Fibroblast of peridontal ligament (primary cell): ENCODE results near the gene RICTOR.
"Not testable (repeated sequence)": the region's sequence is repeated elsewhere in the genome, so short reads cannot be mapped to it uniquely, and the experiment has no call there.

Source experiments
- DNase-seq: peaks from one replicate; pipeline ENCODE4 v3.0.0-alpha.2; 2010; ENCODE audit errors: extremely low read depth

Gene RICTOR

DNA sequence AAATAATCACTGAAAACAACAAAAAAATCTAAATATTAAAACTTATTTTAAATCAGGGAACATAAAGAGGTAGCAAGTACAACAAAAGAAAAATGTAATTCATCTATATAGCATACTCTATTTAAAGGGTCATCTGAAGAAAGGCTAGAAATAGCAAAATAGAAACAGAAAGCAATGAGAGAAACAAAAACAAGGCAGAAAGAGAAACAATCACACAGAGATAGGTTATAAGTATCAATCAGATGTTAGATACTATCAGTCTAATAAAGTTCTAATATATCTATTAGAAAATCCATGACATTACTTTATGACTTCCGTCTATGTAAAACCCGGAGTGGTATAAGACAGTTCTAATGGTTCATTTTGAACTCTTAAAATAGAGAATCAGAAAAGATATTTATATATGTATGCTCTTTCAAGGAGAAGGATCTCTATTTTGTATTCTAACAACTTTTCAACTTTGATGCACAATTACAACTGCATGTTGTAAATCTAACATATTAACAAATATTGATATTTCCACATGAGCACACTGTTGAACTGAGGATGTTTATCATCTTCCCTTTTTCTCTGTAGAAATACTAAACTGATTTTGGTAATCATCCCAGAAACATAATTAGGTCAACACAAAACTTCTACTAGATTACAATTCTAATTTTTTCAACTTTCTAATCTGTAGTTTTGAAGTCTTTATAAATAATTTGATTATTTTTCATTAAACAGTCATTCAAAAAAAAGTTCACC, 15.8 kb downstream of the RICTOR start:
- no peak for DNase-seq

DNA sequence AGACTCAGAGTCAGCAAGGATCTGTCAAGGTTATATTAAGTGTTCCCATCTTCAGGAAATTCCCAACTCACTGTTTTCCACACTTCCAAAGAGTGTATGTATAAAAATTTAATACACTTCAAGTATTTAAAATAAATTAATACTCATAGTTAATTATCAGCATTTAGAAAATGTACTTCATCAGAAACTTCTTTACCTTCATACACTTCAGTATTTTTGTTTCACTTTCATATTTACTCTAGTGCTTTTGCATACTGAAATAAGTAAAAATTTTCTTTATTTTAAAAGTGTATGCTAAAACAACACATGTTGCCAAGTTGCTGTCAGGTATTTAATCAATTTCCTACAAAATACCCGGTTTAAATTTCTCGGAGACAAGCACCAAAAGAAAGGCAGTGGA, 16.5 kb downstream of the RICTOR start:
- peak; percentile 30 for DNase-seq

DNA sequence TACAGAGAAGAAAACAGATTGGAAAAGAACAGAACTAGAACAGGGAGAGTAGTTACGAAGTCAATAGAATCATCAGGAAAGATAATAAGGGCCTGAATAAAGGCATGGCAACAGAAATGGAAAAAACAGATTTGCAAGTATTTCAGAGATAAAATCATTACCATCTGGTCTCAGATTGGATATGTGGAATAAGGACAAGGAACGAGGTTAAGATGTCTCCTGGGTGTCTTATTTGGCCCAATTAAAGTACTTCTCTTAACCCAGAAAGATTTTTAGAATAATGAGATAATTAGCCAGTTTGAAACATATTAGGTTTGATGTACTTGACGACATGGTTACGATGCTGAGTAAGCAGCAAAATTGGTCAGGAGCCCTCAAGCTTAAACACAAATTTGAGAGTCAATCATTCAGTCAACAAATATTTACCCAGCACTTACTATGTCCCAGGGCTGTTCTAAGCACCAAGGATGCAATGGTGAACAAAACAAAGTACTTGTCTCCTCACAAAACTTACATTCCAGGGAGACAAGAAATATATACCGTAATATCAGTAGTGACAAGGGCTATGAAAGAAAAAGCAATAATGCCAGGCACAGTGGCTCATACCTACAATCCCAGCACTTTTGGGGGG, 18.3 kb downstream of the RICTOR start:
- no peak for DNase-seq

DNA sequence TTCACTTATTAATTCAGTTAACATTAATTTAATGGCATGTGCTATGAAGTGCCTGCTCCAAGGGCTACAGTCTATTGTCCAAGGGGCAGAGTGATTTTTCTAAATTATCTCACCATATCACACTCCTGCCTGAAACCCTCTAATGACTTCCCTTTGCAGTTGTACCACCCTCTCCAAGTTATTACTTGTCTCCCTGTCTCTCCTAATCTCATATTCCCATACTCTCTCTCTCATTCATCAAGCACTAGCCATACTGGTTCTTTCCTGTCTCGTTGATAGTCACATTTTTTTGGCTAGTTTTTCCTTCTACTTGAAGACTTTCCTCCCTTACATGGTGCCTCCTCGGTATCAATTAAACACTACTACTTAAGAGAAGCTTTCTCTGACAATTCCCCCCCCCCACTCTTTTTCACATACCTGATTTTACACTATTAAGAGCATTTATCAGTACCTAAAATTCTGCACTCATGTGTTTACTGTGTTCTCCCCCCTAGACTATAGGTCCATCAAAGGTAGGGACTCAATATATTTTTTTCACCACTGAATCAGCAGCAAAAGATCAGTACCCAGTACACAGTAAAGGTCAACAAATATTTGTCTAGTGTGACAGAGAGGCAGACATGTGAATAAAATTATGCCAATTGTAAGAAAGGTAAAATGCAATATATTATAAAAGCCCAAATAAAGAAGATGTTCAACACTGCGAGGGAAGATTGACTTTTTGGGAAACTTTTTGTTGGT, 19.0 kb downstream of the RICTOR start:
- no peak for DNase-seq

DNA sequence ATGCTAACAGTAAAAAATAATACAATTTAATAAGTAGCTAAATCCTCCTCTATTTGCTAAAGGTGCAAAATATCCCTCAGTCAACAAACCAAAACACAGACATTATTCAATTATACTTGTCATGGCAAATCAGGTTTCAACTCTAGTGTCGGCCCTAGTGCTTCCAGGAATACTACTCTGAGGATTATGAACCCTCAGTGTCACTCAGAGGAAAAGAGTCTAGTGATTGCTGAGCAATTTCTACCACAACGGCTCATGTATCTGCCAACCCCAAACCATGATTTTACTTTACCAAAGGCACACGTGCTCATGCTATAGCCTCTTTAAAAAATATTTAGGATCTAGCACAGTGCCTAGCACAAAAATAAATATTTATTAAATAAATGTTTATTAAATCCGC, 21.0 kb downstream of the RICTOR start:
- no peak for DNase-seq

DNA sequence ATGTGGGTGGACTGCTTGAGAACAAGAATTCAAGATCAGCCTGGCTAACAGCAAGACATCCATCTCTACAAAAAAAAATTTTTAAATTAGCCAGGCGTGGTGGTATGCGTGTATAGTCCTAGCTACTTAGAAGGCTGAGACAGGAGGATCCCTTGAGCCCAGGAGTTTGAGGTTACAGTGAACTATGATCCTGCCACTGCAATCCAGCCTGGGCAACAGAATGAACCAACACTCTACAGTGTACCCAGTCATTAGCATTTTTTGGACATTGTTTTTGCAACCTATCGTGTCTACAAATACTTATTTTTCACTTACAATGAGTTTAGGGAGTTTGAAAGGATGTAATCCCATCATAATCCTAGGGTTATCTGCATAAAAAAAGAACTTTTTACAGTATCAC, 22.1 kb downstream of the RICTOR start:
- no peak for DNase-seq

DNA sequence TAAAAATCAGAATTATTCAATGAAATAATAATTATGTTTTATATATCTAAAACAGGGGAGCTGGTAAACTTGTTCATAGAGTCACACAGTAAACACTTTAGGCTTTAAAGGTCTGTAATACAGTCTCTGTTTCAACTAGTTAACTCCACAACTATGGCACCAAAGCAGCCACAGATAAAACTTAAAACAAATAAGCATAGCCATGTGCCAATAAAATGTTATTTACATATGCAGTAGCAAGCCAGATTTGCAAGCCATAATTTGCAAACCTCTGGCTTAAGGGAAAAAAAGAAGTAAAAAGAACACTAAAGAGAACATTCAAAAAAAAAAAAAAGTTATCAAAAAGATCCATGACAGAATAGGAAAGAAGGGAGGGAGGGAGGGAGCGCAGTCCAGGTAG, 24.9 kb downstream of the RICTOR start:
- no peak for DNase-seq

DNA sequence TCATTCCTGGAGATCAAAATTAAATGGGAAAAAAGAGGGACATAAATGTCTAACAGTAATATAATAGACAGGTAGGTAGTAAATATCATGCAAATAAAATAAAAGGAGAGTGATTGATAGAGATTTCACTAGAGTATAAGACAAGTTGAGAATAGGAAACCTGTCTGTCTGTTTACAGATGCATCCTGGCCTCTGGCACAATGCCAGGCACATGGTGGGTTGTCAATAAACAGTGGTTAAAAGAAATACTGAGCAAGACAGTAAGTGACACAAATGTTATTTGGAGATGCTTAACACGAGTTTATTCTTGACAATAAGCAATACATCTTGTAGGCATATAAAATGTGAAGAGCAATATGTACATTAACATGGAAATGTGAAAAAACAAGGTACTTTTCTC, 33.3 kb downstream of the RICTOR start:
- no peak for DNase-seq

DNA sequence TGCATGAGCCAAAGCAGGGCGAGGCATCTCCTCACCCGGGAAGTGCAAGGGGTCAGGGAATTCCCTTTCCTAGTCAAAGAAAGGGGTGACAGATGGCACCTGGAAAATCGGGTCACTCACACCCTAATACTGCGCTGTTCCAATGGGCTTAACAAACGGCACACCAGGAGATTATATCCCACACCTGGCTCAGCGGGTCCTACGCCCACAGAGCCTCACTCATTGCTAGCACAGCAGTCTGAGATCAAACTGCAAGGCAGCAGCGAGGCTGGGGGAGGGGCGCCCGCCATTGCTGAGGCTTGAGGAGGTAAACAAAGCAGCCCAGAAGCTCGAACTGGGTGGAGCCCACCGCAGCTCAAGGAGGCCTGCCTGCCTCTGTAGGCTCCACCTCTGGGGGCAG, 39.7 kb downstream of the RICTOR start:
- DNase-seq = not testable (repeated sequence)

DNA sequence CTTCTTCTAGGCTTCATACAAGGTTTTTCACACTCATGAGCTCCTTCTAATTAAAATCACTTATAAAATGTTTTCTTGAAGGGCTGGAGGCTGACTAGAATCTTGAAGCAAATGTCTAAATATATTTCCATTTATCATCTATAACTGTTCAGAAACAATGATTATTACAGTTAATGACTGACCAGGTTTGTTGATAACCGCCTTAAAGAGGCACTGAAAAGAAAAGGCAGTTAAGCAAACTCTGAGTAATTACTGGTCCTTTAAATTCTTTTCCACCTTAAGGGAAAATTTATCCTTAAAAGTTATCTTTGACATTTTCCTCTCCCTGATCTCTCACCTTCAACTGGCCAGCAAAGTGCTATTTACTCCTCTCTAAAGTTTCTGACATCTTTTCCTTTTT, 43.2 kb downstream of the RICTOR start:
- no peak for DNase-seq

DNA sequence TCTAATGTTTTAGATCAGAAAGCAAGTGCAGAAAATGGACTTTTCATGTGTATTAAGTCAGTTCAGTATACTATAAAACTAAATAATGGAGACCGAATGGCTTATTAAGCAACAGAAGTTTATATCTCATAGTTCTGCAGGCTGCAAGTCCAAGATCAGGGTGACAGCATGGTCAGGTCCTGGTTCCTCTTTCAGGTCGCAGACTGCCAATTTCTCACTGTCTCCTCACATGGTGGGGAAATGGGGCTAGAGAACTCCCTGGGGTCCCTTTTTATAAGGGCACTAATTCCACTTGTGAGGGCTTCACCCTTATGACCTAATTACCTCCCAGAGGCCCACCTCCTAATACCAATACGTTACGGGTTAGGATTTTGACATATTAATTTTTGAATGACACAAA, 48.7 kb downstream of the RICTOR start:
- no peak for DNase-seq

DNA sequence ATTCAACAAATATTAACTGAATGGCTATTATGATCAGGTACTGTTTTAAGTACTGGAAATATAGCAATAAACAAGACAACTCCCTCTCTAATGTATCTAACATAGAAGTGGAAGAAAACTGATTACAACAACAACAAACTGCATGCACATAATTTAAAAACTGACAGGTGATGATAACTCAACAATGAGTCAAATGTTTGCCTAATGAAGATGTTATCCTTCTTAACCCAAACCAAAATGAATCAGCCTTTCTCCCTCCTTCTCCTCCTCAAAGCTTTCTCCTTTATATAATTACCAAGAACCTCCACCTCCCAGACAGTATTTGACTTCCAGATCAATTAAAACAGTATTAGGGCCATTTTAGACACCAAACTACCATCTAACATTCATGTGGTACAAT, 49.3 kb downstream of the RICTOR start:
- no peak for DNase-seq

DNA sequence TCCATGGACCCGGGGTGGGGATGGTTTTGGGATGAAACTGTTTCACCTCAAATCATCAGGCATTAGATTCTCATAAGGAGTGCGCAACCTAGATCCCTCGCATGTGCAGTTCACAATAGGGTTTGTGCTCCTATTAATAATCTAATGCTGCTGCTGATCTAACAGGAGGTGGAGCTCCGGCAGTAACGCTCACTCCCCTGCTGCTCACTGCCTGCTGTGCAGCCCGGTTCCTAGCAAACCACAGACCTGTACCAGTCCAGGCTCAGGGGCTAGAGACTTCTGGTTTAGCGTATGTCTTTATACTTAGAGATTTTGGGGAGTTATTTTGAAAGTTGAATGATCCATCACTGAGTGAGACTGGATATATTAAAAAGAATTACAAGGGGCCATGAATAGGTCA, 50.2 kb downstream of the RICTOR start:
- no peak for DNase-seq

DNA sequence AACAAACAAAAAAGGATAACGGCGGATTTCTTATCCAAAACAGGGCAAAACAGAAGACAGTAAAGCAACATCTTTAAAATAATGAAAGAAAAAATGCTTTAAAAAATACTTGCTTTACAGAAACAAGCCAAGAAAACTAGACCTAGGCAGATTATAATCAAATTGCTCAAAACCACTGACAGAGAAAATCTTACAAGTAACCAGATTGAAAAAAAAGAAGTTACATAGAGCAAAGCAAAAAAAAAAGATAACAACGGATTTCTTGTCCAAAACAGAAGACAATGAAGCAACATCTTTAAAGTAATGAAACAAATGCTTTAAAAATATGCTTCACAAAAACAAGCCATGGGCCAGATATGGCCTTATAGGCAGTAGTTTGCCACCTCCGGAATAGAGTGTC, 51.1 kb downstream of the RICTOR start:
- DNase-seq = no peak

DNA sequence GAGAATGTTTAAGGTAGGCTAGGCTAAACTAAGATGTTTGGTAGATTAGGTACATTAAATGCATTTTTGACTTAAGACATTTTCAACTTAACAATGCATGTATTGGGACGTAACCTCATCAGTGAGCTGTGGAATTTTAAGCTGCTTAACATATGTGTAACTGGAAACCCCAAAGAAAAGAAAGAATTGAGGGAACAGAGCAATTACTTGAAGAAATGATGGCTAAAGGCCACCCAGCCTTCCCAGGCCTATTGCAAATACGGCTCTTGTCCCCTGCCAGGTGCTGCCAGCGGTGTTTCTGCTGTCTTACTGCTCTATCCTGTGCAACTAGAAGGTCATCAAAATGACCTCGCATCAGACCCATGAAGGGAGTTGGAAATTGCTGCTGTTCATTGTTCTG, 52.0 kb downstream of the RICTOR start:
- no peak for DNase-seq

DNA sequence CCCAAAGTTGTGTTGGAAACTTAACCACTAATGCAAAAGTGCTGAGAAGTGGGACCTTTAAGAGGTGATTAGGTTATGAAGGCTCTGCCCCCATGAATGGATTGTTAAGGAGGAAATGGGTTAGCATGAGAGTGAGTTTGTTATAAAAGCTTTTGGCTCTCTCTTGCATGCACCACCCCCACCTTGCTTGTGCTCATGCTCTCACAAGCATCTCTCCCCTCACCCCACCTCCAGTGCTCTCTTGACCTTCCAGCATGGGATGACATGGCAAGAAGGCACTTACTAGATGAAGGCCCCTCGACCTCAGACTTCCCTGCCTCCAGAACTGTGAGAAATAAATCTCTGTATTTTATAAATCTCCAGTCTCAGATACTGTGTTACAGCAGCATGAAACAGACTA, 52.8 kb downstream of the RICTOR start:
- DNase-seq = no peak

DNA sequence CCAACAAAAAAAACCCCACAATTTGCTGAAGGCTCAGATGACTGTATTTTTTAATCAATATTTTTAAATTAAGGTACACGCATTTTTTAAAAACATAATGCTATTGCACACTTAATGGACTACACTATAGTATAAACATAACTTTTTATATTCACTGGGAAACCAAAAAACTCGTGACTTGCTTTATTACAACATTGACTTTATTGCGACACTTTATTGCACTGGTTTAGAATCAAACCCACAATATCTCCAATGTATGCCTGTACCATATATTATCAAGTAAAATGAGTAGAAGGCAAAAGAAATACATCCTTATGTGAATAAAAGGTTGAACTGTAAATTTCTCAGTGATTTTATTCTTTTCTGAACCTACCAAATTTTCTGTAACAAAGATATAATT, 53.7 kb downstream of the RICTOR start:
- no peak for DNase-seq

DNA sequence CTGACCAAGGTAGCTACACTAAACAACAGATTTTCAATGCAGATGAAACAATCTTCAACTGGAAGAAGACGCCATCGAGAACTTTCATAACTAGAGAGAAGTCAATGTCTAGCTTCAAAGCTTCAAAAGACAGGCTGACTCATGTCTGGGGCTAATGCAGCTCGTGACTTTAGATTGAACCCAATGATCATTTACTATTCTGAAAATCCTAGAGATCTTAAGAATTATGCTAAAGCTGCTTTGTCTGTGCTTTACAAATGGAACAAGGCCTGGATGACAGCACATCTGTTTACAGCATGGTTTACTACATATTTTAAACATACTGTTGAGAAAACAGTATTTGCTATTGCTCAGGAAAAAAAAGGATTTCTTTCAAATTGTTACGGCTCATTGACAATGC, 54.9 kb downstream of the RICTOR start:
- DNase-seq = peak; percentile 38

DNA sequence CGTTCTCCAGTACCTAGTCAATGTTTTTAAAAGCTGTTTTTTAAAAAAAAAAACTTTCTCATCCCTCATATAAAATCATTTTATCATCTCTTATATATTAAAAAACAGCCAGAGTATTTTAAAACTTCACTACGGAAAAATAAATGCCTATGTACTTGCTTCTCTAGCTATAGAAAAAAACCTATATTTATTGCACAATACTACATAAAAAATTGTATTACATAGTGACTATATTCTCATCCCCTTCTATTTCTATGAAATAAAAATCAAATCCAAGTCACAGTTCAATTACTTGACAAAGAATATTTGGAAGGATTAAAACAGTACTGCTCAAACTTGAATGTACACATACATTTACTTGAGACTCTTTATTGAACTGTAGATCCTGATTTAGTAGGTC, 56.7 kb downstream of the RICTOR start:
- DNase-seq = no peak

DNA sequence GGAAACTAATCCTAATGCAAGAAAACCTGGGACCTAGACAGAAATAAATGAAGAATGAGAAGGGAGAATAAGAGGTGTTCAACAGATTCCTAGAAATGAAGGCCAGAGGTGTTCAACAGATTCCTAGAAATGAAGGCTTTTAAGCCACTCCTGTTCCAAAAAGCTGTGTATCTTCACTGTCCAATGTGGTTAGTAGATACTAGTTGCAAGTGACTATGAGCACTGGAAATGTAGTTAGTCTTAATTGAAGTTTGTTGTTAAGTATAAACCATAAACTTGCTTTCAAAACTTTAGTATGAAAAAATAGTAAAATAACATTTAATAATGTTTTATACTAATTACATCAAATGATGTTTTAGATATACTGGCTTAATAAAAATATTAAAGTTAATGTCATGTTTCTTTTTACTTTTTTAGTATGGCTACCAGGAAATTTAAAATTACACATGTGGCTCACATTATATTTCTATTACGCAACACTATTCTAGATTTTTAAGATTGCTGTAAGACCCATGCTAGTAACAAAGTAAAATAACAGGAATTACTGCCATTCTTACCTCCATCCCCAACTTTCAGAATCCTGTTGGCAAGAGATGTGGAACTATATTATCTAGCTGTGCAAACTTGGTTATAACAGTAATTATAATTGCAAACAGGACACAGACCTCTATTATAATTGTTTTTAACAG, 57.5 kb downstream of the RICTOR start:
- peak; percentile 71 for DNase-seq

DNA sequence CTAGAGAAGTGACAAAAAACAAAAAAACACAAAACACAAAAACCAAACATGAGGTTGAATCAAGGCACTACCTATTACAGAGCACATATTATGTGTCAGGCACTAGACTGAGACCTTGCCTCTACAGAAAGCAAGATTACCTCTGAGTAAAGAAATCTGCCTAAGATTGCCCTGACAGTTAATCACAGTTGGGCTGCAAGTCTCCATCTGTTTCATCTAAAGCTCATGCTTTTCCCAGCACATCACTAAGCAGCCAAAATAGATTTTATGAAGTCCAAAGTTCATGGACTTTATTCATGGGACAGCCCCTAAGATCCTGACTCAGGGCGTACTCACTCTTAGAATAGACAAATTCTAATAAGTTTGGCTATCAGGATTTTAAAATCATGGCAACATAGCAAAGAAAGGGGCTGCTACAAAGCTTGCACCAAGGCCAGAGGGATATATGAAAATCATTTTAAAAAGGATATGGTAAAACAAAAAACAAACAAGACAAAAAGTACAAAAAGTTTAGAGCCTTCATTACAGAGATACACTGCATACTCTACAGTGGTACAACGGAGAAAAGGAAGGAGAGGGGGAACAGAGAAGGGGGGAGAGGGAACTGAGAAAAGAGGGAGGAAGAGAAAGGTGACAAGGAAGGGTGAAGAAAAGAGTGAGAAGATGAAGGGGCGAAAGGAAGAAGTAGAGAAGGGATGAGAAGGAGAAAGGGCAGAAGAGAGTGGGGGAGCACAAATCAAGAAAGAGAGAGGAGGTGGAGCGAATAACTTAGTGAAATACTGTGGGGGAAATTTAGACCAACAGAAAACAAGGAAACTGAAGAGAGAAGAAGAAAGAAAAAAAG, 58.2 kb downstream of the RICTOR start:
- DNase-seq = peak; percentile 88

DNA sequence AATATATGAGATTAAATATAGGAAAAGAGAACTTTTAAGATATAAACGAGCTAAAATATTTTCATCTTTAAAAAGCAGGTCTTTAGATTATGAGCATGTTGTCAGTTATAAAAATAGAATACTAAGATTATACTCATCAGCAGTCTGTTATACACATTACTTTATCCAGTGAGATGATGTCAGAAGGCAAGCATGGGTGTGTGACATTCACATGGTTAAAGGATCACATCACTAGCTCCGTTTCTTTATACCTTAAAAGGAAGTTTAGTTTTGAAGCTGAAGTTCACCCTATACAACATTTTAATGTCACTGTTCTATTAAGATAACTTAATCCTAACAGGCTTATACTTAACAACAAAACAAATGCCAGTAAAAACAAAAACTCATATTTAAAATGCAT, 59.6 kb downstream of the RICTOR start:
- peak; percentile 95 for DNase-seq
